Skeletal muscle tissue (tissue), 2 donors: ENCODE results near the gene CCDC138. TPM values are rescaled to one million over a fixed set of nuclear protein-coding genes. Genes with fewer than 3 reads are reported as not detected.

ENCODE experiments used
- small RNA-seq: library from RNA; depleted of rRNA; stranded (forward); fragments of <200 nt; gene quantifications from one replicate; pipeline ENCODE3, GENCODE V24; 2014
- total RNA-seq: library from RNA; depleted of rRNA; stranded (reverse); fragments of >200 nt; gene quantifications from one replicate; pipeline ENCODE4 v1.2.3, GENCODE V29; 2014

The CCDC138 gene
- total RNA-seq, 1 donor from 2014 or later: 12.0 TPM

Small RNA genes within 50 kb of the gene (small RNA-seq; reads per million reads assigned to genes)
- gene AC073415.1: not detected

Other genes with a start within 250 kb of the CCDC138 start
- gene RANBP2, start 67.3 kb upstream of the CCDC138 start, total RNA-seq: 58.5 TPM
- not detected for gene EDAR, start 202.4 kb downstream of the CCDC138 start, total RNA-seq